A549 treated with AZD2906 at 1 μM for 4 hours (cell line): ENCODE data around the gene CYP2S1. TPM values are rescaled to one million over a fixed set of nuclear protein-coding genes. Genes with fewer than 3 reads are reported as not detected.

Experiments
- total RNA-seq: library from RNA; stranded (reverse); fragments of 200-300 nt; extraction: Qiagen RNA extraction; gene quantifications from 5 replicates; pipeline ENCODE4 v1.2.3, GENCODE V29; 2022

The CYP2S1 gene, protein sequence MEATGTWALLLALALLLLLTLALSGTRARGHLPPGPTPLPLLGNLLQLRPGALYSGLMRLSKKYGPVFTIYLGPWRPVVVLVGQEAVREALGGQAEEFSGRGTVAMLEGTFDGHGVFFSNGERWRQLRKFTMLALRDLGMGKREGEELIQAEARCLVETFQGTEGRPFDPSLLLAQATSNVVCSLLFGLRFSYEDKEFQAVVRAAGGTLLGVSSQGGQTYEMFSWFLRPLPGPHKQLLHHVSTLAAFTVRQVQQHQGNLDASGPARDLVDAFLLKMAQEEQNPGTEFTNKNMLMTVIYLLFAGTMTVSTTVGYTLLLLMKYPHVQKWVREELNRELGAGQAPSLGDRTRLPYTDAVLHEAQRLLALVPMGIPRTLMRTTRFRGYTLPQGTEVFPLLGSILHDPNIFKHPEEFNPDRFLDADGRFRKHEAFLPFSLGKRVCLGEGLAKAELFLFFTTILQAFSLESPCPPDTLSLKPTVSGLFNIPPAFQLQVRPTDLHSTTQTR
- total RNA-seq = 16.4 to 23.3 TPM (median 19.4 TPM) in 5 replicates

GRCh38 chr19:41192574-41193429, at the start of gene CYP2S1:
Gene CYP2S1, plus strand, starts transcription at chr19:41193219. Its CDS starts 46 bp downstream, at chr19:41193265.

DNA sequence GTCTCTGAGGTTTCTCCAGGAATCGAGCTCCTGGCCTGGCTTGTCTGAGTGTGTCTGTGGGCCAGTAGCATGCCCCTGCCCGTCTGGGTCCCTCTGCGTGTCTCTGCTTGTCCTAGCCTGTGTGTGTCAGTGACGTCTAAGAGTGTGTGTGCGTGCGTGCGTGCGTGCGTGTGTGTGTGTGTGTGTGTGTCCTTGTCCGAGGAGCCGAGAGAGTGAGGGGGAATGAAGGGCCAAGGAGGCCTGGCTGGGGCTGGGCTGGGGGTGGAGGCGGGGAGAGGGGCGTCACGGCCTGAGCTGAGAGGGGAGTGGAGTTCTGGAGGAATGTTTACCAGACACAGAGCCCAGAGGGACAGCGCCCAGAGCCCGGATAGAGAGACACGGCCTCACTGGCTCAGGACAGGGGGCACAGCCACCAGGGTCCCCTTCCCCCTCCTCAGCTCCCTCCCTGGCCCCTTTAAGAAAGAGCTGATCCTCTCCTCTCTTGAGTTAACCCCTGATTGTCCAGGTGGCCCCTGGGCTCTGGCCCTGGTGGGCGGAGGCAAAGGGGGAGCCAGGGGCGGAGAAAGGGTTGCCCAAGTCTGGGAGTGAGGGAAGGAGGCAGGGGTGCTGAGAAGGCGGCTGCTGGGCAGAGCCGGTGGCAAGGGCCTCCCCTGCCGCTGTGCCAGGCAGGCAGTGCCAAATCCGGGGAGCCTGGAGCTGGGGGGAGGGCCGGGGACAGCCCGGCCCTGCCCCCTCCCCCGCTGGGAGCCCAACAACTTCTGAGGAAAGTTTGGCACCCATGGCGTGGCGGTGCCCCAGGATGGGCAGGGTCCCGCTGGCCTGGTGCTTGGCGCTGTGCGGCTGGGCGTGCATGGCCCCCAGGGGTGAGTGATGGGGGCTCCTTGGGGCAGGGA, 25.8 kb downstream of the CYP2S1 start, which contains the start of gene AXL:
TSS of gene AXL (plus strand) at position 609 of the 893 bp plus-strand sequence. CDS start at position 779, 170 bp downstream.

Other genes with a start within 250 kb of the CYP2S1 start
- gene CYP2B6, start 201.9 kb upstream of the CYP2S1 start, total RNA-seq = 0.03 TPM in 1 of 5 replicates, not detected in the others
- gene CYP2A13, start 104.8 kb upstream of the CYP2S1 start, total RNA-seq = not detected in 5 replicates
- gene CYP2F1, start 78.8 kb upstream of the CYP2S1 start, total RNA-seq = not detected in 5 replicates
- 88.8 to 105 TPM (median 94.1 TPM) in 5 replicates for gene AXL, start 26.0 kb downstream of the CYP2S1 start, total RNA-seq
- 285 to 312 TPM (median 304 TPM) in 5 replicates for gene HNRNPUL1, start 71.2 kb downstream of the CYP2S1 start, total RNA-seq
- gene CCDC97, start 117.0 kb downstream of the CYP2S1 start, total RNA-seq = 33.3 to 44.8 TPM (median 40.3 TPM) in 5 replicates
- gene TGFB1, start 160.7 kb downstream of the CYP2S1 start, total RNA-seq = 130 to 152 TPM (median 148 TPM) in 5 replicates
- gene B9D2, start 170.9 kb downstream of the CYP2S1 start, total RNA-seq = 24.9 to 34.2 TPM (median 30.5 TPM) in 5 replicates
- 4.2 to 6.6 TPM (median 5.9 TPM) in 5 replicates for gene TMEM91, start 183.3 kb downstream of the CYP2S1 start, total RNA-seq
- gene EXOSC5, start 204.1 kb downstream of the CYP2S1 start, total RNA-seq = 75.5 to 104 TPM (median 95.7 TPM) in 5 replicates
- gene BCKDHA, start 204.6 kb downstream of the CYP2S1 start, total RNA-seq = 38.6 to 49.9 TPM (median 43.6 TPM) in 5 replicates
- 0.05 to 0.13 TPM (median 0.13 TPM) in 3 of 5 replicates, not detected in the others for gene B3GNT8, start 234.2 kb downstream of the CYP2S1 start, total RNA-seq
- gene DMAC2, start 246.7 kb downstream of the CYP2S1 start, total RNA-seq = 102 to 129 TPM (median 110 TPM) in 5 replicates
- gene ERICH4, start 249.9 kb downstream of the CYP2S1 start, total RNA-seq = not detected in 5 replicates